Skeletal muscle tissue (tissue), 4 donors: Measurements from ENCODE around the gene LSM12. TPM values are rescaled to one million over a fixed set of nuclear protein-coding genes. Genes with fewer than 3 reads are reported as not detected.
A peak's percentile ranks its signal among the peaks of the same experiment; 100 is the strongest.

Source experiments
- H3K27ac ChIP-seq: one replicate; pipeline ENCODE4 v1.7.0; 2013; ENCODE audit warnings: mild to moderate bottlenecking, low read depth, low read length, inconsistent platforms
- H3K27me3 ChIP-seq, 3 donors: one replicate each; pipeline ENCODE4 v1.7.0; 2013; ENCODE audit warnings: low read length in 3 of 3; ENCODE audit not compliant: control insufficient read depth in 3 of 3, insufficient read depth in 3 of 3
- H3K36me3 ChIP-seq, 3 donors: one replicate each; pipeline ENCODE4 v1.7.0; 2013; ENCODE audit warnings: low read length in 3 of 3; ENCODE audit not compliant: control insufficient read depth in 3 of 3, insufficient read depth in 3 of 3
- H3K4me1 ChIP-seq, 3 donors: one replicate each; pipeline ENCODE4 v1.7.0; 2013; ENCODE audit warnings: low read length in 3 of 3, mild to moderate bottlenecking in 3 of 3; ENCODE audit not compliant: control insufficient read depth in 3 of 3, insufficient read depth in 3 of 3
- H3K4me3 ChIP-seq, 3 donors: one replicate each; pipeline ENCODE4 v1.7.0; 2013; ENCODE audit warnings: low read length in 3 of 3
- H3K9ac ChIP-seq, 3 donors: one replicate each; pipeline ENCODE4 v1.7.0; 2013; ENCODE audit warnings: low read length in 3 of 3, mild to moderate bottlenecking in 3 of 3, moderate library complexity in 2 of 3, low read depth in 1 of 3
- H3K9me3 ChIP-seq, 3 donors: one replicate each; pipeline ENCODE4 v1.7.0; 2013; ENCODE audit warnings: low read length in 3 of 3; ENCODE audit not compliant: control insufficient read depth in 3 of 3
- total RNA-seq: library from RNA; depleted of rRNA; stranded (reverse); fragments of >200 nt; gene quantifications from one replicate; pipeline ENCODE4 v1.2.3, GENCODE V29; 2014
- donor health status: Osteomylitis.

Gene LSM12
- total RNA-seq, 1 donor from 2014 or later: 13.6 TPM

GRCh38 chr17:44077595-44077909 is 11.1 kb upstream of the LSM12 start:
- H3K27me3 ChIP-seq: no peaks in the 10 kb centered on the region
- H3K27ac ChIP-seq: no peak overlapping the region
- H3K36me3 ChIP-seq: peaks cover 60 to 63% (median 62%) of the 10 kb centered on the region in 3 donors
- H3K9ac ChIP-seq: no peak overlapping the region
- no peak overlapping the region for H3K4me3 ChIP-seq
- H3K4me1 ChIP-seq: peaks cover 0 to 27% (median 26%) of the 10 kb centered on the region in 3 donors
- H3K9me3 ChIP-seq: no peaks in the 10 kb centered on the region

GRCh38 chr17:44076716-44077594 is 10.5 kb upstream of the LSM12 start:
- Histone ChIP-seq H3K36me3 (peaks cover 54 to 57% (median 56%) of the 10 kb centered on the region in 3 donors), H3K9me3 (no peaks in the 10 kb centered on the region), H3K4me1 (peaks cover 2 to 29% (median 28%) of the 10 kb centered on the region in 3 donors), H3K27ac (no peak overlapping the region), H3K4me3 (no peak overlapping the region), H3K9ac (peak overlapping the region in 1 of 3 donors; percentile 33), H3K27me3 (no peaks in the 10 kb centered on the region)

GRCh38 chr17:44075598-44076293 is 9.3 kb upstream of the LSM12 start:
- Histone ChIP-seq H3K27ac (peak overlapping the region; percentile 13), H3K36me3 (peaks cover 47 to 52% (median 50%) of the 10 kb centered on the region in 3 donors), H3K9me3 (no peaks in the 10 kb centered on the region), H3K27me3 (no peaks in the 10 kb centered on the region), H3K4me1 (peaks cover 13 to 40% (median 38%) of the 10 kb centered on the region in 3 donors), H3K9ac (peak overlapping the region in 2 of 3 donors; percentile 32 to 57), H3K4me3 (no peak overlapping the region)

- Histone ChIP-seq H3K27me3 (no peaks in the 10 kb centered on the region), H3K27ac (peak overlapping the region; percentile 13), H3K4me3 (no peak overlapping the region), H3K36me3 (peaks cover 39 to 44% (median 41%) of the 10 kb centered on the region in 3 donors), H3K4me1 (peaks cover 17 to 45% (median 42%) of the 10 kb centered on the region in 3 donors), H3K9me3 (no peaks in the 10 kb centered on the region), H3K9ac (peak overlapping the region in 1 of 3 donors; percentile 57)
These were observed 8.4 kb upstream of the LSM12 start for GRCh38 chr17:44074911-44075285.

- H3K4me3 ChIP-seq: no peak overlapping the region
- H3K9ac ChIP-seq: peak overlapping the region in 1 of 3 donors; percentile 57
- peak overlapping the region; percentile 11 for H3K27ac ChIP-seq
- peaks cover 35 to 40% (median 38%) of the 10 kb centered on the region in 3 donors for H3K36me3 ChIP-seq
- no peaks in the 10 kb centered on the region for H3K27me3 ChIP-seq
- H3K9me3 ChIP-seq: no peaks in the 10 kb centered on the region
- H3K4me1 ChIP-seq: peaks cover 18 to 46% (median 43%) of the 10 kb centered on the region in 3 donors
These were observed 7.9 kb upstream of the LSM12 start for GRCh38 chr17:44074231-44074910.

GRCh38 chr17:44071772-44072171 is 5.3 kb upstream of the LSM12 start:
- Histone ChIP-seq H3K4me3 (peak overlapping the region; percentile 94 to 96 (median 95)), H3K27ac (peak overlapping the region; percentile 84), H3K4me1 (peaks cover 25 to 48% (median 43%) of the 10 kb centered on the region in 3 donors), H3K27me3 (no peaks in the 10 kb centered on the region), H3K9me3 (no peaks in the 10 kb centered on the region), H3K36me3 (peaks cover 14 to 17% (median 17%) of the 10 kb centered on the region in 3 donors), H3K9ac (peak overlapping the region; percentile 57 to 90 (median 89))

- Histone ChIP-seq H3K9me3 (no peaks in the 10 kb centered on the region), H3K36me3 (peaks cover 10 to 12% (median 10%) of the 10 kb centered on the region in 3 donors), H3K4me3 (peak overlapping the region; percentile 94 to 96 (median 95)), H3K4me1 (peaks cover 26 to 47% (median 42%) of the 10 kb centered on the region in 3 donors), H3K27ac (peak overlapping the region; percentile 84), H3K9ac (peak overlapping the region; percentile 83 to 90 (median 89)), H3K27me3 (no peaks in the 10 kb centered on the region)
These were observed 4.7 kb upstream of the LSM12 start for GRCh38 chr17:44071198-44071520.

- Histone ChIP-seq H3K27me3 (no peaks in the 10 kb centered on the region), H3K4me1 (peaks cover 29 to 51% (median 40%) of the 10 kb centered on the region in 3 donors), H3K4me3 (peak within 1 kb of the TSS; percentile 94 to 96 (median 95)), H3K9ac (peak within 1 kb of the TSS; percentile 83 to 90 (median 89)), H3K36me3 (peaks cover 5 to 10% (median 10%) of the 10 kb centered on the region in 3 donors), H3K27ac (peak within 1 kb of the TSS; percentile 84), H3K9me3 (no peaks in the 10 kb centered on the region)
These were observed 4.2 kb upstream of the LSM12 start, which contains the start of gene G6PC3 for GRCh38 chr17:44070455-44071197. Gene G6PC3 (plus strand): TSS chr17:44070735. CDS start chr17:44070966, 231 bp downstream.

- Histone ChIP-seq H3K27ac (peak overlapping the region; percentile 84), H3K9me3 (no peaks in the 10 kb centered on the region), H3K27me3 (no peaks in the 10 kb centered on the region), H3K4me3 (peak overlapping the region; percentile 48 to 95 (median 72)), H3K36me3 (peaks cover 0 to 5% (median 4%) of the 10 kb centered on the region in 3 donors), H3K4me1 (peaks cover 35 to 47% (median 37%) of the 10 kb centered on the region in 3 donors), H3K9ac (peak overlapping the region; percentile 62 to 83 (median 72))
These were observed 3.5 kb upstream of the LSM12 start for GRCh38 chr17:44069974-44070454.
